ENCODE measurements around the gene EXTL2.

DNA sequence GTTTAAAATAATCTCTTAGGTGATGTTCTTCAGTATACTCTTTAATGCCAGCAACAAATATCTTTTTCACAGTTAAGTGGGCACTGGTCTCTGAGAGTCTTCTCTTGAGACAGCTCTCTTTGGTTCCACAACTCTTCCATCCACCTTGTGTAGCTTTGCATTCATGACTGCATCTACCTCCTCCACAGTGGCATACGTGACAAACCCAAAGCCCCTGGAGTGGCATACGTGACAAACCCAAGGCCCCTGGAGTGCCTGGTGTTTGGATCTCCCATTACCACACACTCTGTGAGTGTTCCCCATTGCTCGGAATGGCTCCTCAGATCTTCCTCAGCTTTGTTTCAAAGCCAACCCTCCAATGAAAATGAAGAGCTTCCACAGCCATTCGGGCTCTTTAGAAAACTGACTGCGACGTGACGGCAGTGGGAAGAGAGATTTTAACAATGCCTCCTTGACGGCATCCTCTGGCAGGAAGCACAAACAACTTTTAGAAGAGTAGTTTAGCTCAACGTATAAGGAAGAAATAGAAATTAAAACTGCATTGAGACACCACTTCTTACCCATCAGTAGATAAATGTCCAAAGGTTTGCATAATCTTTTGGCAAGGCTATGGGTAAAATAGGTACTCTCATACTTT, 47.1 kb upstream of the EXTL2 start:
- TF ChIP-seq, protein P1, sequence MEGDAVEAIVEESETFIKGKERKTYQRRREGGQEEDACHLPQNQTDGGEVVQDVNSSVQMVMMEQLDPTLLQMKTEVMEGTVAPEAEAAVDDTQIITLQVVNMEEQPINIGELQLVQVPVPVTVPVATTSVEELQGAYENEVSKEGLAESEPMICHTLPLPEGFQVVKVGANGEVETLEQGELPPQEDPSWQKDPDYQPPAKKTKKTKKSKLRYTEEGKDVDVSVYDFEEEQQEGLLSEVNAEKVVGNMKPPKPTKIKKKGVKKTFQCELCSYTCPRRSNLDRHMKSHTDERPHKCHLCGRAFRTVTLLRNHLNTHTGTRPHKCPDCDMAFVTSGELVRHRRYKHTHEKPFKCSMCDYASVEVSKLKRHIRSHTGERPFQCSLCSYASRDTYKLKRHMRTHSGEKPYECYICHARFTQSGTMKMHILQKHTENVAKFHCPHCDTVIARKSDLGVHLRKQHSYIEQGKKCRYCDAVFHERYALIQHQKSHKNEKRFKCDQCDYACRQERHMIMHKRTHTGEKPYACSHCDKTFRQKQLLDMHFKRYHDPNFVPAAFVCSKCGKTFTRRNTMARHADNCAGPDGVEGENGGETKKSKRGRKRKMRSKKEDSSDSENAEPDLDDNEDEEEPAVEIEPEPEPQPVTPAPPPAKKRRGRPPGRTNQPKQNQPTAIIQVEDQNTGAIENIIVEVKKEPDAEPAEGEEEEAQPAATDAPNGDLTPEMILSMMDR (IDR thresholded peaks at IDR 0.05) = no peak
- no peak for TF ChIP-seq POLR2A (IDR thresholded peaks at IDR 0.05)
- TF ChIP-seq EP300 (IDR thresholded peaks at IDR 0.05) = no peak
